Inferior parietal cortex (tissue), 1 donor: Measurements from ENCODE around the gene ARAP2.

Source experiments
- DNase-seq: peaks from one replicate; pipeline ENCODE4 v3.0.0-alpha.2; 2016; ENCODE audit errors: extremely low spot score

ARAP2 gene

GRCh38 chr4:36042122-36042970 is 202.0 kb downstream of the ARAP2 start:
- no peak for DNase-seq

GRCh38 chr4:36041340-36041739 is 203.0 kb downstream of the ARAP2 start:
- no peak for DNase-seq

DNA sequence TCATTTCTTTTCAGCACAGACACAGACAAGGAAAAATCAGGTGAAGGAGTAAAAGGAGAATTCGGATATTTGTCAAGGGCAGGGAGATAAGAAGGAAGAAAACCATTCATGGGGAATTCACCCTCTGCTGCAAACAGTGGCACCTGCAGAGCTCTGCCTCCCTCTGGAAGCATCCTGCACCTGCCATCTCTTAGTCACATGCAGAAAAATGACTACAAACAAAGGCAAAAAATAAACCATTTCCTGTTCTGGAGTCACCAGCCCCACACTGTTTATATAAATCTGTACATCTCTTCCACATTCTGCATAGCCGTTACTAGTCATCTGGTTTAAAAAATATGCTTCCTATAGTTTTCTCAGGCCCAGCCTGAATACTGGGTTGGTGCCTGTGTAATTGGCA is 205.3 kb downstream of the ARAP2 start:
- no peak for DNase-seq

DNA sequence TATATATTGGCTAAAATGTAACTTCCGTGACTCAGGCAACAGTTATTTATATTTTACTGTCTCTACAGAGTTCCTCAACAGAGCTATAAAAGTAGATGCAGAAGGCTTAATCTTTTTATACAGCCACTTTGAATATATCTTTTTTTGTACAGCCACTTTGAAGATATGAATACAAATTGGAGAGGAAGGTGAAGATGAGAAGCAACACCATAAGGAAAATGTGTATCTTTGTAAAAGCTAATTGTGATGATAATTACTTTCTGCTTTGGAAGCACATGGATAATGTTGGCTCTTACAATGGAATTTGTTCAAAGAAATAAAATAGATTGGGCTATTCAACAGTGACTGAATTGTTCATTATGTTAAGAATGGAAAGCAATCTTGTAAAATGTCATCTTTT is 205.8 kb downstream of the ARAP2 start:
- DNase-seq, result peak; percentile 9

GRCh38 chr4:36037127-36037526 is 207.2 kb downstream of the ARAP2 start:
- no peak for DNase-seq

DNA sequence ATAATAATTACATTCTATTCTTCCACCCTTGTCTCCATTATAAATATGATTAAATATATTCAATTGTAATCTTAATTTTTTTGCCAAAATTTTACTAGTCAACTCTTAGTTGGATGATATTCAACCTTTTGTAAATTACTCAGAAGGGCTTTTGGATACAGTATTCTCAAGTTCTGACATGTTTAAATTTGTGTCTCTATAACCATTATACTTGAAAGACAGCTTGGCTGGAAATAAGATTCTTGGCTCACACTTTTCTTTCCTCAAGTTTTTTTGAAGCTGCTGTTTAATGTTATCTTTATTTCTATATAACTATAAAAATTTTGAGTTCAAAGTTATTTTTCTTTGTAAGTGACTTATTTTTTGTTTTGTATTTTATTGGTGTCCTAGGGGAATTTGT is 214.4 kb downstream of the ARAP2 start:
- DNase-seq, result no peak

DNA sequence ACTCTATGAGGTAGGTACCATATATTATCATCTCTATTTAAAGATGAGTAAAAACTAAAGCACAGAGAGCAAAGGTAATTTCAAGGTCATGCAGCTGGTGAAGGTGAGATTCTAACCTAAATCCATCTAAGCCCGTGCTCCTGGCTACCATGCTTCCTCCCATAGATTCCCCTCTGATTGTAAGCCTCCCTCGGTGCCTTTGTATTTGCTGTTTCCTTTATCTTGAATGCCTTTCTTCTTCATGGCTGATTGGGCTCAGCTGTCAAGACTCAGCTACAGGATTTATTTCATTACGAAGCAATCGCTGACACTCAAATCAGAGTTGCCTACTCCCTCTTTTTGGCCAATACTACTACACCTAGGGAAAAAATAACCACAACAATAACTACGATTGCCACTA is 217.1 kb downstream of the ARAP2 start:
- DNase-seq, result no peak

- DNase-seq, result no peak
These were observed 217.9 kb downstream of the ARAP2 start for GRCh38 chr4:36026348-36026880.

- no peak for DNase-seq
These were observed 219.2 kb downstream of the ARAP2 start for GRCh38 chr4:36024901-36025660.

GRCh38 chr4:36020351-36020750 is 224.0 kb downstream of the ARAP2 start:
- DNase-seq, result no peak
